AG09319 (cell line): ENCODE results near the gene SNX33.
"Not testable (repeated sequence)": the region's sequence is repeated elsewhere in the genome, so short reads cannot be mapped to it uniquely, and the experiment has no call there.

Experiments used
- DNase-seq: peaks from one replicate; pipeline ENCODE4 v3.0.0-alpha.2; 2010; ENCODE audit warnings: low read depth; ENCODE audit errors: extremely low read depth
- TF ChIP-seq, protein P1 (sequence below): IDR thresholded peaks from 2 replicates; pipeline ENCODE4 v1.5.1; 2011; ENCODE audit warnings: low read depth, mild to moderate bottlenecking, inconsistent platforms, low read length, moderate library complexity

Gene SNX33

GRCh38 chr15:75620058-75620820, 27.5 kb upstream of the SNX33 start:
- no peak for DNase-seq
- TF ChIP-seq, protein P1, sequence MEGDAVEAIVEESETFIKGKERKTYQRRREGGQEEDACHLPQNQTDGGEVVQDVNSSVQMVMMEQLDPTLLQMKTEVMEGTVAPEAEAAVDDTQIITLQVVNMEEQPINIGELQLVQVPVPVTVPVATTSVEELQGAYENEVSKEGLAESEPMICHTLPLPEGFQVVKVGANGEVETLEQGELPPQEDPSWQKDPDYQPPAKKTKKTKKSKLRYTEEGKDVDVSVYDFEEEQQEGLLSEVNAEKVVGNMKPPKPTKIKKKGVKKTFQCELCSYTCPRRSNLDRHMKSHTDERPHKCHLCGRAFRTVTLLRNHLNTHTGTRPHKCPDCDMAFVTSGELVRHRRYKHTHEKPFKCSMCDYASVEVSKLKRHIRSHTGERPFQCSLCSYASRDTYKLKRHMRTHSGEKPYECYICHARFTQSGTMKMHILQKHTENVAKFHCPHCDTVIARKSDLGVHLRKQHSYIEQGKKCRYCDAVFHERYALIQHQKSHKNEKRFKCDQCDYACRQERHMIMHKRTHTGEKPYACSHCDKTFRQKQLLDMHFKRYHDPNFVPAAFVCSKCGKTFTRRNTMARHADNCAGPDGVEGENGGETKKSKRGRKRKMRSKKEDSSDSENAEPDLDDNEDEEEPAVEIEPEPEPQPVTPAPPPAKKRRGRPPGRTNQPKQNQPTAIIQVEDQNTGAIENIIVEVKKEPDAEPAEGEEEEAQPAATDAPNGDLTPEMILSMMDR = no peak

GRCh38 chr15:75620841-75621391, 26.8 kb upstream of the SNX33 start:
- peak; percentile 86 for DNase-seq
- TF ChIP-seq, protein P1 = peak; percentile 48

DNA sequence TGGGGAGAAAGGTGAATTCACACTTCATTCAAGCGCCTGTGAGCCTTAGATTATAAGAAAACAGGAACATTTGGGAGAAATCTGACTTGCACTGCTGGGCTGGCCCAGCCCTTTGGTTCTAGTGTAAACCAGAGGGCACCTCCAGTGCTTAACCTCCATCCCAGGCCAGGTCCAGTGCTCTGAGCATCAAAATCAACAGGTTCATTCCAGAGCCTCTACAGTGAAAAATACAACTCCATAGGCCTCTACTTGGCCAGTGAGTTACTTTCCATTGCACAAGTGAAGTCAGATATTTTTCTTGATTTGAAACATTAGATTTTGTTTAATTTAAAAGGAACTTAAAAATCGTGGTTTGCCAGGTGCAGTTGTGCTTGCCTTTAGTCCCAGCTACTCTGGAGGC, 25.2 kb upstream of the SNX33 start:
- no peak for DNase-seq
- TF ChIP-seq, protein P1 = no peak

GRCh38 chr15:75625542-75626347, 22.0 kb upstream of the SNX33 start, which contains the start of gene SNUPN:
TSS of gene SNUPN (minus strand) at chr15:75625725. CDS start at chr15:75621051, 4,674 bp downstream.
- TF ChIP-seq, protein P1 = no peak
- DNase-seq = peak; percentile 81

DNA sequence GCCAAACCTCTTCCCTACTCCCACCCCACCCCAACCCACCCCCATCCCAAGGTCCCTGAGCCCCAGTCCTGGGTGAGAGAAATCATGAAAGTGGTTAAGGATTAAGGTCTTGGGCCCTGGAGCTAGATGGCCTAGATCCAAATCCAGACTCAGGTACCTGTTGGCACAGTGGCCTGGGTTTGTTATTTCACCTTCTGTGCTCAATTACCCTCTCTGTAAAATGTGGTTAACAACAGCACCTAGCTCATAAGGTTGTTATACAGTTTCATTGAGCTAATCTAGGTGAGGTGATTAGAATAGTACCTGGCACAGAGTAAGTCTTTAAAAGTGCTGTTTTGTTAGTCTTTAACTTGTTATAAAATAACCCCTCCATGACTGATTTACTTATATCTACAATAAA, 15.8 kb upstream of the SNX33 start:
- TF ChIP-seq, protein P1 = no peak
- DNase-seq = no peak

- not testable (repeated sequence) for DNase-seq
Measured at GRCh38 chr15:75633922-75634321, 13.8 kb upstream of the SNX33 start.

GRCh38 chr15:75636026-75636425, 11.7 kb upstream of the SNX33 start:
- DNase-seq = no peak
- TF ChIP-seq, protein P1 = no peak
